SK-N-SH treated with all-trans-retinoic acid at 6 μM for 48 hours (cell line): ENCODE data around the gene USP22.
"Not testable (repeated sequence)": the region's sequence is repeated elsewhere in the genome, so short reads cannot be mapped to it uniquely, and the experiment has no call there.

Source experiments
- ATAC-seq: fragments of 200-7000 bp; cut with Tn5 transposase; 3 replicates; pipeline ENCODE4 v1.9.1; 2020; ENCODE audit warnings: mild to moderate bottlenecking, moderate library complexity
- ARNTL ChIP-seq: fragments of 450-650 bp; formaldehyde crosslinking; IDR thresholded peaks from 2 replicates; pipeline ENCODE4 v1.5.0; 2020; ENCODE audit warnings: low read depth, mild to moderate bottlenecking, moderate library complexity, borderline replicate concordance
- BACH2 ChIP-seq: fragments of 250-450 bp; sonication (Bioruptor Pico); IDR thresholded peaks from 2 replicates; pipeline ENCODE4 v1.9.0; 2021; ENCODE audit warnings: mild to moderate bottlenecking, borderline replicate concordance
- CREB5 ChIP-seq: fragments of 250-450 bp; sonication (Bioruptor Pico); IDR thresholded peaks from 2 replicates; pipeline ENCODE4 v1.5.1; 2020; ENCODE audit warnings: low read depth, mild to moderate bottlenecking, moderate library complexity
- CSDC2 ChIP-seq: fragments of 250-450 bp; sonication (Bioruptor Pico); IDR thresholded peaks from 2 replicates; pipeline ENCODE4 v1.5.0; 2020; ENCODE audit warnings: mild to moderate bottlenecking, moderate library complexity
- ESRRG ChIP-seq: fragments of 250-450 bp; sonication (Bioruptor Pico); IDR thresholded peaks from 2 replicates; pipeline ENCODE4 v1.6.1; 2021; ENCODE audit warnings: mild to moderate bottlenecking
- GLIS3 ChIP-seq: fragments of 250-450 bp; sonication (Bioruptor Pico); IDR thresholded peaks from 2 replicates; pipeline ENCODE4 v1.5.0; 2020; ENCODE audit warnings: mild to moderate bottlenecking, moderate library complexity
- ISL1 ChIP-seq: fragments of 250-450 bp; sonication (Bioruptor Pico); IDR thresholded peaks from 2 replicates; pipeline ENCODE4 v2.1.2; 2022; ENCODE audit warnings: mild to moderate bottlenecking, moderate library complexity
- OSR1 ChIP-seq: fragments of 250-450 bp; sonication (Bioruptor Pico); IDR thresholded peaks from 2 replicates; pipeline ENCODE4 v1.8.0; 2022; ENCODE audit warnings: moderate library complexity, mild to moderate bottlenecking, inconsistent platforms
- PATZ1 ChIP-seq: fragments of 250-450 bp; sonication (Bioruptor Pico); IDR thresholded peaks from 2 replicates; pipeline ENCODE4 v1.8.0; 2020; ENCODE audit warnings: mild to moderate bottlenecking, moderate library complexity, borderline replicate concordance
- POU6F1 ChIP-seq: fragments of 250-450 bp; sonication (Bioruptor Pico); IDR thresholded peaks from 2 replicates; pipeline ENCODE4 v1.8.0; 2021; ENCODE audit warnings: low read depth, mild to moderate bottlenecking, moderate library complexity, borderline replicate concordance
- PPARA ChIP-seq: fragments of 250-450 bp; sonication (Bioruptor Pico); IDR thresholded peaks from 2 replicates; pipeline ENCODE4 v1.5.0; 2020; ENCODE audit warnings: mild to moderate bottlenecking, borderline replicate concordance
- TCF4 ChIP-seq: fragments of 250-450 bp; sonication (Bioruptor Pico); IDR thresholded peaks from 2 replicates; pipeline ENCODE4 v1.8.0; 2021; ENCODE audit warnings: mild to moderate bottlenecking, moderate library complexity, borderline replicate concordance
- TOX ChIP-seq: fragments of 250-450 bp; sonication (Bioruptor Pico); IDR thresholded peaks from 2 replicates; pipeline ENCODE4 v1.8.0; 2021; ENCODE audit warnings: mild to moderate bottlenecking, moderate library complexity, borderline replicate concordance
- ZFP30 ChIP-seq: fragments of 450-650 bp; formaldehyde crosslinking; IDR thresholded peaks from 2 replicates; pipeline ENCODE4 v1.5.0; 2022; ENCODE audit warnings: mild to moderate bottlenecking, moderate library complexity
- ZNF565 ChIP-seq: fragments of 450-650 bp; formaldehyde crosslinking; conservative IDR thresholded peaks from 2 replicates; pipeline ENCODE4 v1.5.0; 2020; ENCODE audit warnings: low read depth, mild to moderate bottlenecking, moderate library complexity
- ZNF70 ChIP-seq: fragments of 450-650 bp; formaldehyde crosslinking; IDR thresholded peaks from 2 replicates; pipeline ENCODE4 v1.5.0; 2020; ENCODE audit warnings: mild to moderate bottlenecking, moderate library complexity
- ZNF8 ChIP-seq: fragments of 450-650 bp; formaldehyde crosslinking; IDR thresholded peaks from 2 replicates; pipeline ENCODE4 v1.5.0; 2020; ENCODE audit warnings: mild to moderate bottlenecking, moderate library complexity

USP22 gene

GRCh38 chr17:20977609-20978253 is 65.1 kb downstream of the USP22 start:
- ATAC-seq, result not testable (repeated sequence)

GRCh38 chr17:20975566-20975965 is 67.2 kb downstream of the USP22 start:
- no peak for TF ChIP-seq ZNF70
- TF ChIP-seq ISL1 (CRISPR knock-in tag), result no peak
- TF ChIP-seq TCF4 (CRISPR knock-in tag), result no peak
- TF ChIP-seq CSDC2 (CRISPR knock-in tag), result no peak
- no peak for TF ChIP-seq POU6F1 (CRISPR knock-in tag)
- TF ChIP-seq CREB5 (CRISPR knock-in tag), result no peak
- TF ChIP-seq ZFP30 (CRISPR knock-in tag), result no peak
- no peak for TF ChIP-seq TOX (CRISPR knock-in tag)
- no peak for TF ChIP-seq OSR1 (CRISPR knock-in tag)
- no peak for TF ChIP-seq GLIS3 (CRISPR knock-in tag)
- TF ChIP-seq PPARA (CRISPR knock-in tag), result no peak
- TF ChIP-seq ZNF8, result no peak

GRCh38 chr17:20970329-20970728 is 72.5 kb downstream of the USP22 start:
- no peak for TF ChIP-seq BACH2 (CRISPR knock-in tag)
- TF ChIP-seq ESRRG, result no peak
- no peak for TF ChIP-seq ZNF8
- TF ChIP-seq PATZ1 (CRISPR knock-in tag), result no peak
- no peak for TF ChIP-seq CREB5 (CRISPR knock-in tag)
- TF ChIP-seq OSR1 (CRISPR knock-in tag), result no peak
- ATAC-seq, result no peak

More at GRCh38 chr17:20975566-20975965, 67.2 kb downstream of the USP22 start:
- no peak for ATAC-seq

GRCh38 chr17:20968913-20969616 is 73.7 kb downstream of the USP22 start:
- no peak for ATAC-seq
- TF ChIP-seq OSR1 (CRISPR knock-in tag) (no peak), PPARA (CRISPR knock-in tag) (no peak), BACH2 (CRISPR knock-in tag) (no peak), POU6F1 (CRISPR knock-in tag) (no peak), ISL1 (CRISPR knock-in tag) (no peak), CSDC2 (CRISPR knock-in tag) (no peak), ZNF8 (no peak)

GRCh38 chr17:20967776-20968175 is 75.0 kb downstream of the USP22 start:
- ATAC-seq, result no peak
- TF ChIP-seq ZNF565, result no peak
- no peak for TF ChIP-seq PATZ1 (CRISPR knock-in tag)
- TF ChIP-seq ESRRG, result no peak
- TF ChIP-seq ARNTL (CRISPR knock-in tag), result no peak
- TF ChIP-seq, all 23 proteins: peak for 0
